Ovary (tissue), 9 donors: ENCODE results near the gene COL27A1. TPM values are rescaled to one million over a fixed set of nuclear protein-coding genes. Genes with fewer than 3 reads are reported as not detected.

Experiments
- DNase-seq, 5 donors: peaks; one replicate each; pipeline ENCODE4 v3.0.0-alpha.2; 2019 to 2020
- H3K27ac ChIP-seq, 2 donors: fragments of 200-600 bp; one replicate each; pipeline versions ENCODE4 v1.5.1 to v1.8.0; 2019 to 2022
- H3K27me3 ChIP-seq: fragments of 200-600 bp; one replicate; pipeline ENCODE4 v1.8.0; 2022
- H3K36me3 ChIP-seq: fragments of 200-600 bp; sonication (generic); one replicate; pipeline ENCODE4 v1.5.1; 2019
- H3K4me1 ChIP-seq: one replicate; pipeline ENCODE4 v1.8.1; 2013; ENCODE audit warnings: mild to moderate bottlenecking, moderate library complexity; ENCODE audit not compliant: insufficient read depth
- H3K4me3 ChIP-seq: fragments of 200-600 bp; sonication (generic); one replicate; pipeline ENCODE4 v1.5.1; 2017
- H3K9me3 ChIP-seq, 2 donors: fragments of 200-600 bp in 1 of 2; sonication (generic) in 1 of 2; one replicate each; pipeline versions ENCODE4 v1.5.1 to v1.8.1; 2013 to 2019; ENCODE audit warnings: mild to moderate bottlenecking in 1 of 2, moderate library complexity in 1 of 2
- EP300 ChIP-seq: sonication (generic); formaldehyde crosslinking; IDR thresholded peaks from one replicate; pipeline ENCODE4 v1.6.1; 2017; ENCODE audit warnings: antibody characterized with exemption
- POLR2A ChIP-seq: fragments of 450-650 bp; IDR thresholded peaks from one replicate; pipeline ENCODE4 v1.6.1; 2017; ENCODE audit warnings: antibody characterized with exemption, mild to moderate bottlenecking, moderate library complexity
- WGBS, 3 donors: extraction: QIAGEN DNeasy Blood & Tissue Kit in 1 of 3; methylation state at CpG; one replicate each; pipeline versions ENCODE4 v1.1.5 to v1.1.7; 2013 to 2017; 5-methylcytosine and 5-hydroxymethylcytosine counted together
- intact Hi-C, 4 donors: fragments of 100-400 bp; cut with DNase I; formaldehyde crosslinking; loops; one replicate each; pipeline versions ENCODE4 v1.11.0 to v1.15.1; 2022 to 2023
- polyA plus RNA-seq, 2 donors: library from polyadenylated mRNA; stranded (reverse); fragments of 200-250 nt in 1 of 2; fragments of 350-450 nt in 1 of 2; fragmentation: Illumina TruSeq in 1 of 2; extraction: RNeasy Lipid Tissue Mini Kit (QIAGEN cat#74804) in 1 of 2; gene quantifications; one replicate each; pipeline ENCODE4 v1.2.3, GENCODE V29; 2013 to 2014
- total RNA-seq, 7 donors: library from RNA; depleted of rRNA in 2 of 7; stranded (reverse); fragments of >200 nt in 2 of 7; fragmentation: NEBNext Ultra II Directional in 3 of 7; extraction: Animal tissue kit (Norgen Biotek cat#: 25700) in 3 of 7; gene quantifications; one replicate each; pipeline versions ENCODE4 v1.1.0 to v1.2.4, GENCODE V29; 2016 to 2023
- TF ChIP-seq, protein P1 (sequence below), 3 donors: fragments of 450-650 bp in 2 of 3; fragments of 200-600 bp in 1 of 3; IDR thresholded peaks; one replicate each; pipeline versions ENCODE4 v1.5.1 to v1.8.0; 2016 to 2022; ENCODE audit warnings: antibody characterized with exemption in 3 of 3, mild to moderate bottlenecking in 1 of 3
- donor health status: DM: no; HTN: no; CAD: no; lungs with moderate emphysema.
- donor health status: DM: no; HTN: no; CAD: no.
- donor health status: Bipolar disorder and iron deficiency.
- donor health status: DM: yes; HTN: yes; CAD: no.
- donor health status: DM: no; HTN: no; CAD: no.
- donor health status: DM: yes; HTN: yes; CAD: no.

Gene COL27A1
- total and polyA plus RNA-seq, 9 donors = 5.2 to 91.2 (median 16.8) TPM

DNA sequence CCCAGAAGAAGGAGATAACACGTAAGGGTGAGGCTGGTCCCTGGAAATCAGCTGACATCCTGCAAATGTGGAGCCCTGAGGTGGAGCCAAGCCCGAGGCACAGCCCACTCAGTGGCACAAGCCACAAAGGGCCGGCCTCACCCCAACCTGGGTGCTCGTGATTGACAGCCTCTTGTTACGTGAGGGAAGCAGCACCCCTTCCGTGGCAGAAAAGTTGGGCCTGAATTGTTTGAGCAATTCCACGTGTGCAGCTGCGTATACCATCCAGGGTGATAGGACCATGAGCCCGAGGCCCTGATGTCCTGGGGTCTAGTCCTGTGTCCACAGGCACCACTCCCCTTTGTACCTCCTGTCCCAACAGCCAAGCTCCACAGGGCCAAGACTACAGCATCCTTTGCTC is 179.2 kb downstream of the COL27A1 start:
- Histone ChIP-seq H3K9me3 (no peaks in the 10 kb centered on the region), H3K27ac (no peak overlapping the region), H3K36me3 (no peaks in the 10 kb centered on the region), H3K4me3 (no peak overlapping the region), H3K4me1 (no peaks in the 10 kb centered on the region), H3K27me3 (no peaks in the 10 kb centered on the region)
- intact Hi-C loops = no loop called here
- DNase-seq = no peak
- 82 to 87% (median 85%) methylated on average over 8 to 9 of the region's 9 CpGs for WGBS, 3 donors
- TF ChIP-seq, protein P1, sequence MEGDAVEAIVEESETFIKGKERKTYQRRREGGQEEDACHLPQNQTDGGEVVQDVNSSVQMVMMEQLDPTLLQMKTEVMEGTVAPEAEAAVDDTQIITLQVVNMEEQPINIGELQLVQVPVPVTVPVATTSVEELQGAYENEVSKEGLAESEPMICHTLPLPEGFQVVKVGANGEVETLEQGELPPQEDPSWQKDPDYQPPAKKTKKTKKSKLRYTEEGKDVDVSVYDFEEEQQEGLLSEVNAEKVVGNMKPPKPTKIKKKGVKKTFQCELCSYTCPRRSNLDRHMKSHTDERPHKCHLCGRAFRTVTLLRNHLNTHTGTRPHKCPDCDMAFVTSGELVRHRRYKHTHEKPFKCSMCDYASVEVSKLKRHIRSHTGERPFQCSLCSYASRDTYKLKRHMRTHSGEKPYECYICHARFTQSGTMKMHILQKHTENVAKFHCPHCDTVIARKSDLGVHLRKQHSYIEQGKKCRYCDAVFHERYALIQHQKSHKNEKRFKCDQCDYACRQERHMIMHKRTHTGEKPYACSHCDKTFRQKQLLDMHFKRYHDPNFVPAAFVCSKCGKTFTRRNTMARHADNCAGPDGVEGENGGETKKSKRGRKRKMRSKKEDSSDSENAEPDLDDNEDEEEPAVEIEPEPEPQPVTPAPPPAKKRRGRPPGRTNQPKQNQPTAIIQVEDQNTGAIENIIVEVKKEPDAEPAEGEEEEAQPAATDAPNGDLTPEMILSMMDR (IDR thresholded peaks at IDR 0.05) = no peak
- no peak for TF ChIP-seq EP300
- TF ChIP-seq POLR2A = no peak

- TF ChIP-seq, protein P1 (IDR thresholded peaks at IDR 0.05) = no peak
- TF ChIP-seq EP300 = no peak
- no peak for TF ChIP-seq POLR2A
- WGBS, 3 donors = 51 to 63% (median 54%) methylated on average over 2 of the region's 2 CpGs
These were observed 180.4 kb downstream of the COL27A1 start for GRCh38 chr9:114335745-114336144.

GRCh38 chr9:114336157-114336556 is 180.8 kb downstream of the COL27A1 start:
- Histone ChIP-seq H3K4me3 (no peak overlapping the region), H3K4me1 (no peaks in the 10 kb centered on the region), H3K36me3 (no peaks in the 10 kb centered on the region), H3K27me3 (no peaks in the 10 kb centered on the region), H3K27ac (no peak overlapping the region), H3K9me3 (no peaks in the 10 kb centered on the region)
- intact Hi-C loops = loop anchor here in 1 of 4 donors (5.0 kb wide), 1 partner anchor 51 kb away; the partner anchor contains the start of gene AKNA
- DNase-seq = no peak
- TF ChIP-seq EP300 = no peak
- TF ChIP-seq, protein P1 (IDR thresholded peaks at IDR 0.05) = no peak
- TF ChIP-seq POLR2A = no peak
- 66 to 77% (median 72%) methylated on average over 10 of the region's 10 CpGs for WGBS, 3 donors

More at GRCh38 chr9:114335745-114336144, 180.4 kb downstream of the COL27A1 start:
- Histone ChIP-seq H3K4me1 (no peaks in the 10 kb centered on the region), H3K27ac (no peak overlapping the region), H3K4me3 (no peak overlapping the region), H3K36me3 (no peaks in the 10 kb centered on the region), H3K9me3 (no peaks in the 10 kb centered on the region), H3K27me3 (no peaks in the 10 kb centered on the region)
- intact Hi-C loops = loop anchor here in 1 of 4 donors (5.0 kb wide), 1 partner anchor 52 kb away; the partner anchor contains the start of gene AKNA
- no peak for DNase-seq

- Histone ChIP-seq H3K27me3 (no peaks in the 10 kb centered on the region), H3K4me3 (no peak overlapping the region), H3K36me3 (no peaks in the 10 kb centered on the region), H3K9me3 (no peaks in the 10 kb centered on the region), H3K4me1 (no peaks in the 10 kb centered on the region), H3K27ac (no peak overlapping the region)
- TF ChIP-seq, protein P1 (IDR thresholded peaks at IDR 0.05) = no peak
- TF ChIP-seq POLR2A (no peak), EP300 (no peak)
- intact Hi-C loops = loop anchor here in 1 of 4 donors (5.0 kb wide), 1 partner anchor 50 kb away; the partner anchor contains the start of gene AKNA
- DNase-seq = no peak
- WGBS, 3 donors = 77 to 89% (median 81%) methylated on average over 23 of the region's 23 CpGs
These were observed 181.5 kb downstream of the COL27A1 start for GRCh38 chr9:114336699-114337395.
